ENCODE data around the gene NAPA.

NAPA gene

DNA sequence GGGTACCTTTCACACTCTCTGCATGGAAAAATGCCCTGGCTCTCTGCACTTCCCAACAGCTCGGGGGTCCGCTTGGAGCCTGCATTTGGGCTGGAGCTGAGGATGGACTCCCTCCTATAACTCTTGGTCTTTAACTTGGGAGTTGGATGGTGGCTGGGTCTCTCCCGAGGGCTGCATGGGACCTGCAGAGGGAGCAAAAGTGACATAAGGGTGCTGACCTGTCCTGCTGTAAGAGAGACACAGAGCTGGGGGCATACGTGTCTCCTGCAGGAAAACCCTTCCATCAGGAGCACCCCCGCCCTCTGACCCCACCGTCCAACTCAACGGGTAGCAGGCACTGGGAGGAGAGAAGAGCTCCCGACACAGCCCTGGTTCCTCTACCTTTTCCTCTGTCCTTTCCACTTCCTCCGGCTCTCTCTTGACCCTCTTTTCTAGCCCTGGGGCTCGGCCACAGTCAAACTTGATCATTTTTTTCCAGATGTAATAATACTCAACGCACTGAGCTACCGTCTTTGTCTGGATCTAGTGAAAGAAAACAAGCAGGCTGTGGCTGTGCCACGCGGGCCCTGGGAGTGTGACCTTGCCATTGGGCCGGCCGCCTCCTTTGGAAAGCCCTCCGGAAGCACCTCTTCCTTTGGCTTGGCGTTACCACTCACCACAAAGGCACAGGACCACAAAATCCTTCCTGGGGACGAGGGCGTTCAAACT lies 6.8 kb upstream of the NAPA start:
- DNase-seq (ENCODE audit: low read depth): no peak

DNA sequence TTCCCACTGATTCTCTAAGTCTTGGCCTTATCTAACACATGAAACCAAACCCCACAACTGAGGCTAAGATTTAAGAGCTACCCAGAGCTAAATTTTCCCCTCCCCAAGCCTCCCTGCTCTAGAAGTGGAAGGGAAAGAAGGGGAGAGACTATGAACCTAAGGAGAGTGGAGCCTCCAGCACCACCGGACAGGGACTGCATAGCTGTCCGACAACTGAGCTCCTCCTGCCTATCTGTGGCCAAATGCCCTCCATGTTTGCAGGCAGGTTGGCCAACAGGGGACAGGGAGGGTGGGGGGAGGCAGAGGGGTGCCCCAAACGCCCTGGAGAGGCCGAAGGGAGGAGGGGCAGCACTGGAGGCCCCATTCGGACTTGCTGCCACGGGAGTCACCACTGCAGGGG lies 6.0 kb upstream of the NAPA start:
- DNase-seq (ENCODE audit: low read depth): no peak

- DNase-seq (ENCODE audit: low read depth): no peak
Measured at GRCh38 chr19:47520343-47520806, 5.5 kb upstream of the NAPA start.

GRCh38 chr19:47518854-47519253 lies 4.0 kb upstream of the NAPA start:
- DNase-seq (ENCODE audit: low read depth): no peak

- DNase-seq (ENCODE audit: low read depth): no peak
Measured at GRCh38 chr19:47518139-47518538, 3.3 kb upstream of the NAPA start.

- no peak for DNase-seq (ENCODE audit: low read depth)
Measured at GRCh38 chr19:47514151-47514868, 553 bp downstream of the NAPA start.

DNA sequence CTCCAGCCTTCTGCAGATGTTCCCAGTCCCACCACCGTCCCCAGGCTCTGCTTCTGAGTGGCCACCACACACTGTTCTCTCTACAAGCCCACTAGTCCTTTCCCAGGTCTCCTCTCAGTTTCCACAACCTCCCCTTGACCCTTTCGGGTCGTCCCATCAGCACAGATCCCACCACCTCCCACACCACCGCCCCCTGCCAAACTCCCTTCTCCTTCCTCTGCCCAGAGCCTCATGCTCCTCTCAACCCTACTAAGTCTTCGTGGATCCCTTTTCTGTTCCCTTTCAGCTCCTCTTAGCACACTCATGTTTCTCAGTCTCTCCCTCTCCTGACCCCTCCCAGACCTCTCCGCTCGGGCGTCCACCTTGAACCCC lies 1.9 kb downstream of the NAPA start:
- DNase-seq (ENCODE audit: low read depth): no peak

GRCh38 chr19:47512183-47512947 lies 2.5 kb downstream of the NAPA start:
- peak; percentile 37 for DNase-seq (ENCODE audit: low read depth)

GRCh38 chr19:47511681-47512080 lies 3.2 kb downstream of the NAPA start:
- no peak for DNase-seq (ENCODE audit: low read depth)

DNA sequence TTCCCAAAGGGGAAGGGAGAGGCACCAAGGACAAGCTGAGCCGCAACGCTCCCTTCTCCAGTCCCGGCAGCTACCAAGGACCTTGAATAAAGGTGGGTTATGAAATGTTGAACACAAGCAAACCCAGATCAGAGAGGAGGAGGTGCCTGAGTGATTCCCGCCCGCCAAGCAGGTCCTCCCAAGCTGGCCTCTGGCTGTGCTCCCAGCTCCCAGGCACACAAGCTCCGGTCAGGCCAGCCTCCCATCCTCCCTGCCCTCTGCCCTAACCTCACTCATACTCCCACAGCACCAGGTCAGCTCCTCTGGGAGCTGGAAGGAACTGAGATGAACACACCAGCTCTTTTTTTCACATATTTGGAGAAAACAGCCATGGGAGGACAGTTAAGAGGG lies 3.7 kb downstream of the NAPA start:
- no peak for DNase-seq (ENCODE audit: low read depth)

- DNase-seq (ENCODE audit: low read depth): no peak
Measured at GRCh38 chr19:47510516-47511127, 4.2 kb downstream of the NAPA start.

GRCh38 chr19:47509973-47510372 lies 4.9 kb downstream of the NAPA start:
- no peak for DNase-seq (ENCODE audit: low read depth)

- DNase-seq (ENCODE audit: low read depth): no peak
Measured at GRCh38 chr19:47509170-47509847, 5.6 kb downstream of the NAPA start.

DNA sequence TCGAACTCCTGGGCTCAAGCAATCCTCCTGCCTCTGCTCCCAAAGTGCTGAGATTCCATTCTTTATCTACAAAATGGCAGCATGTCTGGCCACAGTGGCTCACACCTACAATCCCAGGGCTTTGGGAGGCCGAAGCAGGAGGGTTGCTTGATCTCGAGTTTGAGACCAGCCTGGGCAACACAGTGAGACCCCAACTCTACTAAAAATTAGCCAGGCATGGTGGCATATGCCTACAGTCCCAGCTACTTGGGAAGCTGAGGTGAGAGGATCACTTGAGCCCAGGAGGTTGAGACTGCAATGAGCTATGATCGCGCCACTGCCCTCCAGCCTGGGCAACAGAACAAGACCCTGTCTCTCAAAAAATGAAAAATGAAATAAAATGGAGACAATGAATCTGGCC lies 6.1 kb downstream of the NAPA start:
- no peak for DNase-seq (ENCODE audit: low read depth)

GRCh38 chr19:47507924-47508553 lies 6.8 kb downstream of the NAPA start:
- no peak for DNase-seq (ENCODE audit: low read depth)

- DNase-seq (ENCODE audit: low read depth): no peak
Measured at GRCh38 chr19:47507012-47507411, 7.9 kb downstream of the NAPA start.

DNA sequence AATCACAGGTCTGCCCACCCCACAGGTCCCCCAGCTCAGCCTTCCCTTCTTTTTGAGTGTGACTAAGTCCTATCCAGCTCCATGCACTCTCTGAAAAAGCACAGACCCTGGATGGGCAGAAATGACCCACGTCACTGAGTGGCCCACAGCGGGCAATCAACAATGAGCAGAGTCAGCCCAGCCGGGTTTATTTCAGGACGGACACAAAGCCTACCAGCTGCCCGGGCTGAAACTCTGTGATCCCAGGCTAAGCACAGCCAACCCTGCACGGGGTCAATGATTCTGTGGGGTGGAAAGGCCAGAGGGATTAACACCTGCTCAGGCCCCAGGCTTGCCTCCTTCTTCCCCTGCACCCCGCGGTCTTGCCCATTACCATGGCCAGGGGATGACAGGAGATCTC lies 8.4 kb downstream of the NAPA start:
- DNase-seq (ENCODE audit: low read depth): no peak

- no peak for DNase-seq (ENCODE audit: low read depth)
Measured at GRCh38 chr19:47505506-47505905, 9.4 kb downstream of the NAPA start.

GRCh38 chr19:47503826-47504150 lies 11.1 kb downstream of the NAPA start:
- DNase-seq (ENCODE audit: low read depth): no peak

DNA sequence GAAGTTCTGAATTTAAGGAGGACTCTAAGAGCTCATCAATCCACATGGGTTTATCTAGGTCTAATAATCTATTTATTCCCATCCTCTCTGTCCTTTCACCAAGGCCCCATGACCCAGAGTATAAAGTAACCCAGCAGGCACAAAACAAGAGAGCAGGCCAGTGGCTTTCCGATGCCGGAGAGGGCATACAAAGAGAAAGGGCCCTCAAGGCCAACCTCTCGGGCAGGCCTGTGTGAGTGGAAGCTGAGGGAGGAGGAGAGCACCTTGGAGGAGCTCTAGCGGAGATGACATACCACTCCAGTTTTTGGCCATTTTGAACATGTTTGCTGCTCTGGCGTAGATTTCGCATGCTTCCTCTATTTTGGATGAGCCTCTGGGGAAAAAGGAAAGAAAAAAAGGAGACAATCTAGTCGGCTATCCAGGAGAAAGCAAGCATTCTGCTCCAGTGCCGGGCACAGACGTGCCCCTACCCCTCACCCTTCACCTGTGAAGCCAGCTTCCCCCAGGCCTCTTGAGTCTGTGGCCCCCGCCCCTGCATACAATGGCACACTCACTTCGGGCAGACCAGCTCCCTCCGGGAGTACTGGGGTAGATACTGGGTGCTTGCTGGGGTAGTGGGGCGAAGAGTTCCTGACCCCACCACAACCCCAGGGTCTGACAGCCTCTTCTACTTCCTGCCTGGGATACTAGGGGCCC lies 11.6 kb downstream of the NAPA start:
- DNase-seq (ENCODE audit: low read depth): no peak
